H1 (cell line): Measurements from ENCODE around the gene DDX51. TPM values are rescaled to one million over a fixed set of nuclear protein-coding genes. Genes with fewer than 3 reads are reported as not detected.

ENCODE experiments used
- CTCF ChIA-PET: fragments of 300-600 bp; sonication (Branson Sonifier 250); formaldehyde crosslinking; loops from one replicate; lab custom pipeline; 2021; ENCODE audit not compliant: partially characterized antibody; lab: Charles Lee
- POLR2A ChIA-PET: fragments of 300-600 bp; sonication (Branson Sonifier 250); formaldehyde crosslinking; loops from one replicate; lab custom pipeline; 2021; ENCODE audit warnings: inconsistent platforms; ENCODE audit not compliant: partially characterized antibody; lab: Charles Lee
- DNase-seq, 2 experiments: peaks; one replicate each; pipeline versions ENCODE4 v3.0.0 to v3.0.0-alpha.2; 2010 to 2022; ENCODE audit warnings: low spot score in 2 of 2, low read depth in 1 of 2, mixed read lengths in 1 of 2
- FAIRE-seq: peaks from 2 replicates; lab custom pipeline; 2011; peaks lifted over from hg19 to GRCh38; lab: Jason Lieb, UNC
- H2AFZ ChIP-seq: 2 replicates; pipeline ENCODE4 v1.8.1; 2012; ENCODE audit warnings: low read length, inconsistent platforms
- H2AK5ac ChIP-seq: 2 replicates; pipeline ENCODE4 v1.6.1; 2013; ENCODE audit warnings: low read depth, low read length
- H2BK120ac ChIP-seq: replicated peaks from 2 replicates; pipeline ENCODE3; 2013; ENCODE audit warnings: low read depth, low read length, inconsistent platforms
- H2BK12ac ChIP-seq: 2 replicates; pipeline ENCODE4 v1.6.1; 2013; ENCODE audit warnings: low read depth, low read length
- H2BK15ac ChIP-seq: 2 replicates; pipeline ENCODE4 v1.6.1; 2013; ENCODE audit warnings: low read length
- H2BK20ac ChIP-seq: 2 replicates; pipeline ENCODE4 v1.6.1; 2013; ENCODE audit warnings: low read length
- H2BK5ac ChIP-seq: 2 replicates; pipeline ENCODE4 v1.6.1; 2013; ENCODE audit warnings: low read depth, low read length
- H3K14ac ChIP-seq: 2 replicates; pipeline ENCODE4 v1.6.1; 2013; ENCODE audit warnings: inconsistent platforms; ENCODE audit not compliant: insufficient read length
- H3K18ac ChIP-seq: 2 replicates; pipeline ENCODE4 v1.6.1; 2013; ENCODE audit warnings: low read length; ENCODE audit errors: extremely low read depth
- H3K23ac ChIP-seq: 2 replicates; pipeline ENCODE4 v1.6.1; 2013; ENCODE audit warnings: inconsistent platforms; ENCODE audit not compliant: insufficient read length
- H3K23me2 ChIP-seq: 2 replicates; pipeline ENCODE4 v1.6.1; 2013; ENCODE audit warnings: low read depth, low read length
- H3K27ac ChIP-seq: 2 replicates; pipeline ENCODE4 v1.6.1; 2011; ENCODE audit warnings: low read depth, low read length, inconsistent platforms
- H3K27me3 ChIP-seq, 4 experiments: replicated peaks in 1 of 4; 1 replicate in 1 of 4; 2 replicates in 3 of 4; pipeline versions ENCODE4 v1.6.1 to v1.8.1; 2011 to 2013; ENCODE audit warnings: low read length in 3 of 4, mild to moderate bottlenecking in 3 of 4, inconsistent platforms in 2 of 4, mixed read lengths in 2 of 4, moderate library complexity in 1 of 4; ENCODE audit not compliant: control insufficient read depth in 3 of 4, insufficient read depth in 3 of 4; ENCODE audit errors: extremely low read depth in 1 of 4
- H3K36me3 ChIP-seq, 4 experiments: 2 replicates each; pipeline versions ENCODE4 v1.6.1 to v1.8.1; 2011 to 2013; ENCODE audit warnings: mild to moderate bottlenecking in 4 of 4, low read length in 3 of 4, moderate library complexity in 2 of 4, control low read depth in 1 of 4, inconsistent platforms in 1 of 4; ENCODE audit not compliant: insufficient read depth in 4 of 4, control insufficient read depth in 2 of 4
- H3K4ac ChIP-seq: replicated peaks from 2 replicates; pipeline ENCODE3; 2013; ENCODE audit warnings: low read length, low read depth, mixed read lengths, inconsistent platforms; ENCODE audit not compliant: insufficient read length
- H3K4me1 ChIP-seq, 4 experiments: replicated peaks in 1 of 4; 1 replicate in 1 of 4; 2 replicates in 3 of 4; pipeline versions ENCODE4 v1.6.1 to v1.8.1; 2011 to 2013; ENCODE audit warnings: low read length in 3 of 4, inconsistent platforms in 2 of 4, mixed read lengths in 1 of 4; ENCODE audit not compliant: insufficient read depth in 4 of 4, control insufficient read depth in 3 of 4
- H3K4me2 ChIP-seq, 2 experiments: 2 replicates each; pipeline versions ENCODE4 v1.6.1 to v1.8.1; 2011 to 2013; ENCODE audit warnings: low read depth in 2 of 2, low read length in 2 of 2, control low read depth in 1 of 2, inconsistent platforms in 1 of 2, mild to moderate bottlenecking in 1 of 2; ENCODE audit not compliant: insufficient read depth in 1 of 2
- H3K4me3 ChIP-seq, 4 experiments: fragments of 200-600, 300-600 bp in 1 of 4; sonication (generic), shearing (Covaris generic), sonication (Bioruptor Twin) in 1 of 4; 2 replicates each; pipeline versions ENCODE4 v1.5.1 to v1.8.1; 2011 to 2016; ENCODE audit warnings: low read length in 4 of 4, low read depth in 3 of 4, control low read depth in 2 of 4, inconsistent platforms in 2 of 4, mild to moderate bottlenecking in 2 of 4, mixed read lengths in 1 of 4, moderate library complexity in 1 of 4; ENCODE audit not compliant: insufficient read depth in 2 of 4; ENCODE audit errors: extremely low read depth in 1 of 4
- H3K56ac ChIP-seq: replicated peaks from 2 replicates; pipeline ENCODE3; 2013; ENCODE audit warnings: low read depth, mild to moderate bottlenecking, mixed read lengths, low read length, inconsistent platforms; ENCODE audit not compliant: insufficient read length
- H3K79me1 ChIP-seq: 2 replicates; pipeline ENCODE4 v1.6.1; 2013; ENCODE audit warnings: low read depth, low read length, control low read depth
- H3K79me2 ChIP-seq, 2 experiments: 2 replicates each; pipeline versions ENCODE4 v1.6.1 to v1.8.1; 2012 to 2013; ENCODE audit warnings: low read length in 2 of 2, mild to moderate bottlenecking in 2 of 2, inconsistent platforms in 1 of 2; ENCODE audit not compliant: insufficient read depth in 2 of 2, control insufficient read depth in 1 of 2
- H3K9ac ChIP-seq, 4 experiments: replicated peaks in 1 of 4; 1 replicate in 1 of 4; 2 replicates in 3 of 4; pipeline versions ENCODE4 v1.6.1 to v1.8.1; 2011 to 2013; ENCODE audit warnings: low read depth in 3 of 4, low read length in 3 of 4, control low read depth in 2 of 4, mild to moderate bottlenecking in 2 of 4, moderate library complexity in 2 of 4, inconsistent platforms in 1 of 4; ENCODE audit errors: extremely low read depth in 1 of 4
- H3K9me3 ChIP-seq, 2 experiments: 2 replicates each; pipeline versions ENCODE4 v1.6.1 to v1.8.1; 2012 to 2013; ENCODE audit warnings: mild to moderate bottlenecking in 2 of 2, moderate library complexity in 2 of 2, control low read depth in 1 of 2, inconsistent platforms in 1 of 2, low read depth in 1 of 2, low read length in 1 of 2, mixed read lengths in 1 of 2; ENCODE audit not compliant: insufficient read depth in 2 of 2
- H4K20me1 ChIP-seq, 2 experiments: replicated peaks in 1 of 2; 2 replicates each; pipeline versions ENCODE3 to v1.8.1; 2011 to 2013; ENCODE audit warnings: inconsistent platforms in 2 of 2, low read length in 2 of 2, mild to moderate bottlenecking in 1 of 2; ENCODE audit not compliant: insufficient read depth in 2 of 2, control insufficient read depth in 1 of 2
- H4K5ac ChIP-seq: 2 replicates; pipeline ENCODE4 v1.6.1; 2013; ENCODE audit warnings: low read length, low read depth, mixed read lengths, inconsistent platforms; ENCODE audit not compliant: insufficient read length
- H4K8ac ChIP-seq: 2 replicates; pipeline ENCODE4 v1.8.0; 2013; ENCODE audit warnings: mild to moderate bottlenecking, moderate library complexity, low read length, inconsistent platforms; ENCODE audit not compliant: insufficient read depth; ENCODE audit errors: extremely low read depth
- H4K91ac ChIP-seq: replicated peaks from 2 replicates; pipeline ENCODE3; 2013; ENCODE audit warnings: low read length, mixed read lengths, inconsistent platforms; ENCODE audit not compliant: insufficient read length
- CTCF ChIP-seq, 3 experiments: IDR thresholded peaks; 1 replicate in 2 of 3; 2 replicates in 1 of 3; pipeline versions ENCODE4 v1.5.1 to v1.6.1; 2011; ENCODE audit warnings: low read length in 3 of 3, mild to moderate bottlenecking in 3 of 3, inconsistent platforms in 2 of 3, low read depth in 1 of 3, moderate library complexity in 1 of 3; ENCODE audit not compliant: insufficient read depth in 1 of 3; ENCODE audit errors: control extremely low read depth in 1 of 3
- EGR1 ChIP-seq: IDR thresholded peaks from 2 replicates; pipeline ENCODE4 v1.6.1; 2011; ENCODE audit warnings: low read depth, low read length, borderline replicate concordance
- JUND ChIP-seq: IDR thresholded peaks from 2 replicates; pipeline ENCODE4 v1.6.1; 2011; ENCODE audit warnings: mild to moderate bottlenecking, improper control_type of control experiment, low read length
- MAFK ChIP-seq: IDR thresholded peaks from 2 replicates; pipeline ENCODE4 v1.6.1; 2012; ENCODE audit warnings: low read depth, mild to moderate bottlenecking, improper control_type of control experiment, low read length
- MAX ChIP-seq: IDR thresholded peaks from 2 replicates; pipeline ENCODE4 v1.6.1; 2012; ENCODE audit warnings: inconsistent platforms
- PHF8 ChIP-seq: fragments of 200-600 bp; sonication (generic); conservative IDR thresholded peaks from 2 replicates; pipeline ENCODE4 v1.7.1; 2012; ENCODE audit warnings: low read depth, mild to moderate bottlenecking, inconsistent platforms, low read length, moderate library complexity
- SIN3A ChIP-seq, 2 experiments: IDR thresholded peaks in 1 of 2; conservative IDR thresholded peaks in 1 of 2; 2 replicates each; pipeline ENCODE4 v1.6.1; 2011 to 2012; ENCODE audit warnings: low read length in 2 of 2, improper control_type of control experiment in 1 of 2, low read depth in 1 of 2, mild to moderate bottlenecking in 1 of 2
- SUZ12 ChIP-seq: fragments of 200-600 bp; sonication (generic); IDR thresholded peaks from 2 replicates; pipeline ENCODE4 v1.6.1; 2012; ENCODE audit warnings: mild to moderate bottlenecking, inconsistent platforms, low read length, moderate library complexity, mixed read lengths
- WGBS, 2 experiments: shearing (Covaris generic) in 1 of 2; methylation state at CpG; one replicate each; pipeline versions ENCODE4 v1.1.6 to v1.1.7; 2013 to 2015; ENCODE audit warnings: low lambda C conversion rate in 2 of 2, mixed read lengths in 2 of 2, inconsistent platforms in 1 of 2, low coverage in 1 of 2, missing lambda C conversion rate in 1 of 2; ENCODE audit not compliant: insufficient replicate concordance in 2 of 2, insufficient coverage in 1 of 2, insufficient read length in 1 of 2; ENCODE audit errors: extremely low coverage in 1 of 2, missing lambda C conversion rate in 1 of 2; 5-methylcytosine and 5-hydroxymethylcytosine counted together
- polyA plus RNA-seq, 7 experiments: library from polyadenylated mRNA; depleted of rRNA in 3 of 7; stranded (reverse) in 5 of 7; unstranded in 2 of 7; fragments of >200 nt in 5 of 7; fragments of 200-250 nt in 2 of 7; gene quantifications; 1 replicate in 5 of 7; 2 replicates in 1 of 7; 4 replicates in 1 of 7; pipeline versions ENCODE4 v1.2.1 to v1.2.3, GENCODE V29; 2011 to 2013; ENCODE audit warnings: missing spikeins in 2 of 7, mixed read lengths in 2 of 7
- total RNA-seq: library from RNA; stranded (reverse); fragmentation: NEBNext Ultra II Directional; extraction: Animal tissue kit (Norgen Biotek cat#: 25700); gene quantifications from 2 replicates; pipeline ENCODE4 v1.2.1, GENCODE V29; 2021

DDX51 gene
- total and polyA plus RNA-seq, 2 of the 8 experiments (the other 6 are each of a cell fraction or from before 2014, with no cell fraction given), result 11.2 to 24.4 TPM

- H2AK5ac ChIP-seq, result no peak overlapping the region
- peaks cover 11 to 22% of the 10 kb centered on the region in 2 experiments for H3K9me3 ChIP-seq
- no peaks in the 10 kb centered on the region for H3K36me3 ChIP-seq
- H2AFZ ChIP-seq, result no peak overlapping the region; the same call in 1 of the 2 replicates
- H4K91ac ChIP-seq, result no peak overlapping the region
- no peaks in the 10 kb centered on the region for H3K79me2 ChIP-seq
- 43% methylated on average over 56 of the region's 59 CpGs; no CpG with 5 or more reads in 1 of the 2 experiments for WGBS, 2 experiments
- H3K23me2 ChIP-seq, result peaks cover 7% of the 10 kb centered on the region; the same call in 1 of the 2 replicates
- H3K23ac ChIP-seq, result no peak overlapping the region
- H3K18ac ChIP-seq, result no peak overlapping the region; the same call in 1 of the 2 replicates
- ChIA-PET CTCF (no interaction called here), POLR2A (interaction anchor here (1.2 kb wide), 1 partner anchor 10 kb away, joined by 6 read pairs; no protein-coding TSS in a partner anchor)
- H2BK12ac ChIP-seq, result no peak overlapping the region
- no peak overlapping the region for H2BK5ac ChIP-seq
- DNase-seq, result peak in 1 of 2 experiments; percentile 81
- H3K14ac ChIP-seq, result no peak overlapping the region
- peaks cover 4 to 69% (median 43%) of the 10 kb centered on the region in 4 experiments for H3K27me3 ChIP-seq
- H4K8ac ChIP-seq, result 0 out of 2 replicates have a peak overlapping the region, but pooled peaks have one; percentile 17
- H3K9ac ChIP-seq, result no peak overlapping the region
- H4K20me1 ChIP-seq, result peaks cover 0 to 2% of the 10 kb centered on the region in 2 experiments
- no peak overlapping the region for H2BK20ac ChIP-seq
- H3K56ac ChIP-seq, result no peak overlapping the region
- no peaks in the 10 kb centered on the region for H3K79me1 ChIP-seq
- no peak overlapping the region for H3K27ac ChIP-seq
- peak overlapping the region; percentile 77 to 97 for H3K4me2 ChIP-seq
- H3K4me3 ChIP-seq, result peak overlapping the region; percentile 42 to 66 (median 42)
- FAIRE-seq, result no peak
- H2BK120ac ChIP-seq, result no peak overlapping the region
- no peak overlapping the region for H4K5ac ChIP-seq
- H2BK15ac ChIP-seq, result no peak overlapping the region
- H3K4ac ChIP-seq, result no peak overlapping the region
- H3K4me1 ChIP-seq, result peaks cover 0 to 13% (median 8%) of the 10 kb centered on the region in 4 experiments; a peak in 5 of 7 replicates
- TF ChIP-seq JUND, result no peak
- TF ChIP-seq PHF8, result no peak
- no peak for TF ChIP-seq MAFK
- TF ChIP-seq SUZ12, result peak; percentile 66; the same call in 1 of the 2 replicates
- TF ChIP-seq MAX, result 0 out of 2 replicates have a peak, but pooled peaks have one; percentile 28
- no peak for TF ChIP-seq CTCF (IDR thresholded peaks at IDR 0.05; ENCODE audit: control extremely low read depth in 1 of 3, insufficient read depth in 1 of 3, low read depth in 1 of 3, low read length in 3 of 3)
- TF ChIP-seq SIN3A (conservative IDR thresholded peaks at IDR 0.05 in 1 of 2, IDR thresholded peaks at IDR 0.05 in 1 of 2; ENCODE audit: low read depth in 1 of 2, low read length in 2 of 2), result no peak
- no peak for TF ChIP-seq EGR1
Measured at GRCh38 chr12:132190012-132190755, 46.1 kb upstream of the DDX51 start.
